Stimulated activated CD4-positive, alpha-beta T cell treated with anti-CD3 and anti-CD28 coated beads, TNF-alpha, amount 100 ng/mL, for 24 hours (primary cell): ENCODE data around the gene C4BPB.

ENCODE experiments used
- DNase-seq, 3 experiments: peaks; one replicate each; pipeline ENCODE4 v3.0.0-alpha.2; 2020; ENCODE audit warnings: low read depth in 3 of 3

The C4BPB gene

GRCh38 chr1:207145401-207146058 is 56.9 kb downstream of the C4BPB start:
- no peak for DNase-seq
